ENCODE results near the gene TRAF2. TPM values are rescaled to one million over a fixed set of nuclear protein-coding genes. Genes with fewer than 3 reads are reported as not detected.

Gene TRAF2
- total RNA-seq, 1 experiment from 2014 or later: 11.5 TPM

GRCh38 chr9:136962163-136962562 lies 75.8 kb downstream of the TRAF2 start:
- ATAC-seq (no peak), DNase-seq (no peak)
- TF ChIP-seq EZH2 (IDR thresholded peaks at IDR 0.05; ENCODE audit: low read length, unreplicated experiment): no peak
- no peak for TF ChIP-seq CTCF (conservative IDR thresholded peaks at IDR 0.05; ENCODE audit: low read depth, low read length)
- TF ChIP-seq EZH2phosphoT487 (IDR thresholded peaks at IDR 0.05; ENCODE audit: borderline replicate concordance, low read length): no peak
- POLR2A ChIA-PET (ENCODE audit: unreplicated experiment): no interaction called here
- intact Hi-C loops (cut with micrococcal nuclease): no loop called here
- H4K20me1 ChIP-seq (ENCODE audit: low read length): no peaks in the 10 kb centered on the region
- no peaks in the 10 kb centered on the region for H3F3A ChIP-seq (ENCODE audit: low read length, unreplicated experiment)
- CTCF ChIA-PET: no interaction called here
- no peaks in the 10 kb centered on the region for H3K27me3 ChIP-seq (ENCODE audit: low read length)
- no peaks in the 10 kb centered on the region for H3K79me2 ChIP-seq (ENCODE audit: low read length)
- no peaks in the 10 kb centered on the region for H3K9me2 ChIP-seq (replicated peaks; ENCODE audit: low read length)
- no peak overlapping the region for H3K4me2 ChIP-seq (ENCODE audit: low read length)
- H3K4me1 ChIP-seq (ENCODE audit: insufficient read depth, low read length): peaks cover 8% of the 10 kb centered on the region
- no TSS peak for BruUV-seq (replicated peaks)
- H3K27ac ChIP-seq (ENCODE audit: low read length): no peak overlapping the region
- no peak overlapping the region for H2AFZ ChIP-seq (ENCODE audit: low read length)
- no peak overlapping the region for H3K4me3 ChIP-seq (ENCODE audit: low read length)
- H3K9me3 ChIP-seq (ENCODE audit: low read length): no peaks in the 10 kb centered on the region
- H3K9ac ChIP-seq (ENCODE audit: low read length): no peak overlapping the region
- no peaks in the 10 kb centered on the region for H3K36me3 ChIP-seq (ENCODE audit: low read depth, low read length)

- no peak overlapping the region for H3K4me3 ChIP-seq (ENCODE audit: low read length)
- H3K9me3 ChIP-seq (ENCODE audit: low read length): no peaks in the 10 kb centered on the region
- H3K9ac ChIP-seq (ENCODE audit: low read length): no peak overlapping the region
- CTCF ChIA-PET: no interaction called here
- H3K27ac ChIP-seq (ENCODE audit: low read length): no peak overlapping the region
- TF ChIP-seq CTCF (conservative IDR thresholded peaks at IDR 0.05; ENCODE audit: low read depth, low read length) (no peak), EZH2phosphoT487 (IDR thresholded peaks at IDR 0.05; ENCODE audit: borderline replicate concordance, low read length) (no peak), EZH2 (IDR thresholded peaks at IDR 0.05; ENCODE audit: low read length, unreplicated experiment) (no peak)
- no peaks in the 10 kb centered on the region for H3K27me3 ChIP-seq (ENCODE audit: low read length)
- BruUV-seq (replicated peaks): no TSS peak
- H4K20me1 ChIP-seq (ENCODE audit: low read length): no peaks in the 10 kb centered on the region
- H3F3A ChIP-seq (ENCODE audit: low read length, unreplicated experiment): no peaks in the 10 kb centered on the region
- DNase-seq (no peak), ATAC-seq (no peak)
- no peak overlapping the region for H3K4me2 ChIP-seq (ENCODE audit: low read length)
- H3K4me1 ChIP-seq (ENCODE audit: insufficient read depth, low read length): peaks cover 8% of the 10 kb centered on the region
- H3K79me2 ChIP-seq (ENCODE audit: low read length): no peaks in the 10 kb centered on the region
- POLR2A ChIA-PET (ENCODE audit: unreplicated experiment): no interaction called here
- H3K9me2 ChIP-seq (replicated peaks; ENCODE audit: low read length): no peaks in the 10 kb centered on the region
- intact Hi-C loops (cut with micrococcal nuclease): no loop called here
- no peaks in the 10 kb centered on the region for H3K36me3 ChIP-seq (ENCODE audit: low read depth, low read length)
- no peak overlapping the region for H2AFZ ChIP-seq (ENCODE audit: low read length)
Observed at GRCh38 chr9:136962701-136963248, 76.5 kb downstream of the TRAF2 start.

- Histone ChIP-seq H3K4me3 (ENCODE audit: low read length) (no peak overlapping the region), H4K20me1 (ENCODE audit: low read length) (no peaks in the 10 kb centered on the region), H3K4me2 (ENCODE audit: low read length) (no peak overlapping the region), H3K9ac (ENCODE audit: low read length) (no peak overlapping the region), H3F3A (ENCODE audit: low read length, unreplicated experiment) (no peaks in the 10 kb centered on the region), H3K79me2 (ENCODE audit: low read length) (no peaks in the 10 kb centered on the region), H3K4me1 (ENCODE audit: insufficient read depth, low read length) (peaks cover 8% of the 10 kb centered on the region), H3K9me2 (replicated peaks; ENCODE audit: low read length) (no peaks in the 10 kb centered on the region), H3K36me3 (ENCODE audit: low read depth, low read length) (no peaks in the 10 kb centered on the region), H3K27ac (ENCODE audit: low read length) (no peak overlapping the region), H3K27me3 (ENCODE audit: low read length) (no peaks in the 10 kb centered on the region), H3K9me3 (ENCODE audit: low read length) (no peaks in the 10 kb centered on the region), H2AFZ (ENCODE audit: low read length) (no peak overlapping the region)
- BruUV-seq (replicated peaks): no TSS peak
- ChIA-PET CTCF (no interaction called here), POLR2A (ENCODE audit: unreplicated experiment) (no interaction called here)
- intact Hi-C loops (cut with micrococcal nuclease): no loop called here
- ATAC-seq: no peak
- DNase-seq: no peak
- TF ChIP-seq EZH2phosphoT487 (IDR thresholded peaks at IDR 0.05; ENCODE audit: borderline replicate concordance, low read length) (no peak), CTCF (conservative IDR thresholded peaks at IDR 0.05; ENCODE audit: low read depth, low read length) (no peak), EZH2 (IDR thresholded peaks at IDR 0.05; ENCODE audit: low read length, unreplicated experiment) (no peak)
Observed at GRCh38 chr9:136963341-136963740, 77.0 kb downstream of the TRAF2 start.

Measured in PC-3 (cell line).